PC-3 (cell line): ENCODE data around the gene ATP6V0E1. TPM values are rescaled to one million over a fixed set of nuclear protein-coding genes. Genes with fewer than 3 reads are reported as not detected.

Experiments used
- ATAC-seq: fragments of 200-7000 bp; cut with Tn5 transposase; 2 replicates; pipeline ENCODE4 v1.9.1; 2020; ENCODE audit warnings: mild to moderate bottlenecking, moderate library complexity
- BruUV-seq: library from RNA; stranded (reverse); fragments of 400-500 nt; replicated peaks from 2 replicates; lab custom pipeline; 2021; lab: Mats Ljungman, UMichigan
- CTCF ChIA-PET: fragments of 300-600 bp; sonication (Branson Sonifier 250); formaldehyde crosslinking; loops from one replicate; lab custom pipeline; 2022; ENCODE audit warnings: antibody characterized with exemption; lab: Charles Lee
- POLR2A ChIA-PET: fragments of 300-600 bp; sonication (Branson Sonifier 250); formaldehyde crosslinking; loops from one replicate; lab custom pipeline; 2022; ENCODE audit warnings: antibody characterized with exemption; ENCODE audit not compliant: unreplicated experiment; lab: Charles Lee
- DNase-seq: peaks from one replicate; pipeline ENCODE4 v3.0.0-alpha.2; 2015
- H2AFZ ChIP-seq: fragments of 300-600 bp; sonication (generic); 2 replicates; pipeline ENCODE4 v1.6.0; 2016; ENCODE audit warnings: antibody characterized with exemption, low read length
- H3F3A ChIP-seq: fragments of 300-600 bp; sonication (generic); one replicate; pipeline ENCODE4 v1.6.0; 2017; ENCODE audit warnings: antibody characterized with exemption, low read length, control low read depth, mild to moderate bottlenecking; ENCODE audit not compliant: unreplicated experiment
- H3K27ac ChIP-seq: fragments of 300-600 bp; sonication (generic); 2 replicates; pipeline ENCODE4 v1.5.1; 2016; ENCODE audit warnings: mild to moderate bottlenecking, low read length
- H3K27me3 ChIP-seq: fragments of 300-600 bp; sonication (generic); 2 replicates; pipeline ENCODE4 v1.6.1; 2016; ENCODE audit warnings: low read length, mixed read lengths
- H3K36me3 ChIP-seq: fragments of 300-600 bp; sonication (generic); 2 replicates; pipeline ENCODE4 v1.6.1; 2016; ENCODE audit warnings: low read depth, mixed run types, low read length, mixed read lengths
- H3K4me1 ChIP-seq: fragments of 300-600 bp; sonication (generic); 2 replicates; pipeline ENCODE4 v1.5.1; 2016; ENCODE audit warnings: low read length; ENCODE audit not compliant: insufficient read depth
- H3K4me2 ChIP-seq: fragments of 300-600 bp; sonication (generic); 2 replicates; pipeline ENCODE4 v1.6.0; 2016; ENCODE audit warnings: low read length
- H3K4me3 ChIP-seq: fragments of 300-600 bp; sonication (generic); 2 replicates; pipeline ENCODE4 v1.5.1; 2016; ENCODE audit warnings: mild to moderate bottlenecking, low read length, mixed read lengths
- H3K79me2 ChIP-seq: fragments of 300-600 bp; sonication (generic); 2 replicates; pipeline ENCODE4 v1.6.1; 2017; ENCODE audit warnings: low read length, mixed read lengths
- H3K9ac ChIP-seq: fragments of 300-600 bp; sonication (generic); 2 replicates; pipeline ENCODE4 v1.6.0; 2016; ENCODE audit warnings: mild to moderate bottlenecking, low read length
- H3K9me2 ChIP-seq: fragments of 300-600 bp; sonication (generic); replicated peaks from 2 replicates; pipeline ENCODE4 v1.6.1; 2016; ENCODE audit warnings: mixed run types, low read length, mixed read lengths
- H3K9me3 ChIP-seq: fragments of 300-600 bp; sonication (generic); 2 replicates; pipeline ENCODE4 v1.6.1; 2016; ENCODE audit warnings: low read length, mixed read lengths
- H4K20me1 ChIP-seq: fragments of 300-600 bp; sonication (generic); 2 replicates; pipeline ENCODE4 v1.6.1; 2016; ENCODE audit warnings: low read length, mixed read lengths
- CTCF ChIP-seq: fragments of 300-600 bp; sonication (generic); conservative IDR thresholded peaks from 2 replicates; pipeline ENCODE4 v1.5.1; 2017; ENCODE audit warnings: antibody characterized with exemption, low read depth, mild to moderate bottlenecking, low read length
- EZH2 ChIP-seq: fragments of 300-600 bp; sonication (generic); IDR thresholded peaks from one replicate; pipeline ENCODE4 v1.6.1; 2017; ENCODE audit warnings: antibody characterized with exemption, mild to moderate bottlenecking, low read length; ENCODE audit not compliant: unreplicated experiment
- EZH2phosphoT487 ChIP-seq: fragments of 300-600 bp; sonication (generic); IDR thresholded peaks from 2 replicates; pipeline ENCODE4 v1.6.1; 2018; ENCODE audit warnings: mild to moderate bottlenecking, antibody characterized with exemption, low read length, borderline replicate concordance
- intact Hi-C: fragments of 100-400 bp; cut with micrococcal nuclease; formaldehyde crosslinking; loops from 2 replicates; pipeline ENCODE4 v1.9.0; 2023
- total RNA-seq: library from RNA; depleted of rRNA; stranded (reverse); fragments of >200 nt; gene quantifications from 2 replicates; pipeline ENCODE4 v1.2.3, GENCODE V29; 2014

Gene ATP6V0E1
- total RNA-seq, 1 experiment from 2014 or later = 154 TPM

GRCh38 chr5:173011566-173011965 is 28.0 kb downstream of the ATP6V0E1 start:
- H3K4me2 ChIP-seq = no peak overlapping the region
- H3K9ac ChIP-seq = no peak overlapping the region
- intact Hi-C loops = no loop called here
- no peak overlapping the region for H3K27ac ChIP-seq
- no peak for DNase-seq
- peaks cover 86% of the 10 kb centered on the region for H3K79me2 ChIP-seq
- H3K9me2 ChIP-seq = no peaks in the 10 kb centered on the region
- BruUV-seq = no TSS peak
- no peaks in the 10 kb centered on the region for H3K27me3 ChIP-seq
- ChIA-PET CTCF (no interaction called here), POLR2A (no interaction called here)
- H2AFZ ChIP-seq = no peak overlapping the region
- H4K20me1 ChIP-seq = peaks cover 15% of the 10 kb centered on the region; the same call in 1 of the 2 replicates
- H3K36me3 ChIP-seq = peaks cover 5% of the 10 kb centered on the region; the same call in 1 of the 2 replicates
- no peaks in the 10 kb centered on the region for H3K9me3 ChIP-seq
- ATAC-seq = no peak
- H3F3A ChIP-seq = no peaks in the 10 kb centered on the region
- peaks cover 16% of the 10 kb centered on the region for H3K4me1 ChIP-seq
- no peak for TF ChIP-seq EZH2phosphoT487
- no peak for TF ChIP-seq EZH2
- no peak for TF ChIP-seq CTCF
- no peak overlapping the region for H3K4me3 ChIP-seq

- Histone ChIP-seq H3K4me3 (no peak overlapping the region), H3K79me2 (peaks cover 84% of the 10 kb centered on the region), H3K4me2 (no peak overlapping the region), H3K27me3 (no peaks in the 10 kb centered on the region), H3K27ac (no peak overlapping the region), H3K9ac (no peak overlapping the region), H2AFZ (no peak overlapping the region), H3K36me3 (peaks cover 5% of the 10 kb centered on the region; the same call in 1 of the 2 replicates), H4K20me1 (peaks cover 17% of the 10 kb centered on the region), H3K9me2 (no peaks in the 10 kb centered on the region), H3K4me1 (peaks cover 22% of the 10 kb centered on the region), H3F3A (no peaks in the 10 kb centered on the region), H3K9me3 (no peaks in the 10 kb centered on the region)
- ATAC-seq (no peak), DNase-seq (no peak)
- ChIA-PET CTCF (no interaction called here), POLR2A (no interaction called here)
- no peak for TF ChIP-seq EZH2
- no peak for TF ChIP-seq EZH2phosphoT487
- TF ChIP-seq CTCF = no peak
- intact Hi-C loops = no loop called here
- no TSS peak for BruUV-seq
Observed at GRCh38 chr5:173012882-173013281, 29.3 kb downstream of the ATP6V0E1 start.

GRCh38 chr5:173014671-173015070 is 31.1 kb downstream of the ATP6V0E1 start:
- H3K9me2 ChIP-seq = no peaks in the 10 kb centered on the region
- no peak overlapping the region for H2AFZ ChIP-seq
- CTCF ChIA-PET = no interaction called here
- ATAC-seq = no peak
- intact Hi-C loops = loop anchor here (5.0 kb wide), 1 partner anchor 43 kb away; the partner anchor contains the start of gene CREBRF
- H3K4me1 ChIP-seq = peaks cover 22% of the 10 kb centered on the region
- peaks cover 24% of the 10 kb centered on the region for H4K20me1 ChIP-seq
- peaks cover 5% of the 10 kb centered on the region; the same call in 1 of the 2 replicates for H3K36me3 ChIP-seq
- H3K4me3 ChIP-seq = no peak overlapping the region
- no peak overlapping the region for H3K9ac ChIP-seq
- DNase-seq = no peak
- H3F3A ChIP-seq = no peaks in the 10 kb centered on the region
- BruUV-seq = no TSS peak
- POLR2A ChIA-PET = no interaction called here
- no peak for TF ChIP-seq EZH2
- no peak for TF ChIP-seq CTCF
- TF ChIP-seq EZH2phosphoT487 = no peak
- peaks cover 89% of the 10 kb centered on the region for H3K79me2 ChIP-seq
- no peak overlapping the region for H3K4me2 ChIP-seq
- H3K27ac ChIP-seq = no peak overlapping the region
- H3K27me3 ChIP-seq = no peaks in the 10 kb centered on the region
- H3K9me3 ChIP-seq = no peaks in the 10 kb centered on the region
